ENCODE results near the gene EHBP1.

EHBP1 gene

DNA sequence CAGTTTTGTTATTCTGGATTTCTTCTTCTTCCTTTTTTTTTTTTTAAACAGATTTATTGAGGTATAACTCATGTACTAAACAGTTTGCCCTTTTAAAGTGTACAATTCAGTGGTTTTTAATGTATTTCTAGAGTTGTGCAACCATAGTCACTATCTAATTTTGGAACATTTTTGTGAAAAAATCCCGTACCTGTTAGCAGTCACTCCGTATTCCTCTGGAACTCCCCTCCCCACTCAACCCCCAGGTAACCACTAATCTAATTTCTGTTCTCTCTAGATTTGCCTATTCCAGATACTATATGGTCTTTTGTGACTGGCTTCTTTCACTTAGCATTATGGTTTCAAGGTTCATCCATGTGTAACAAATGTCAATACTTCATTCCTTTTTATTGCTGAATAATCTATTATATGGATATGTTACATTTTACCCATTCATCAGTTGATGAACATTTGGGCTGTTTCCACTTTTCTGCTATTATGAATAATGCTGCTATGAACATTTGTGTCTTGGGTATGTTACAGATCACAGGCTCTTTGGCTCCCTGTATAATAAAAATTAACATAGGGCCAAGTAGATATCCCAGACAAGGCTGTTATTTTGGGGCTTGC, 21.9 kb downstream of the EHBP1 start:
- ChIA-PET CTCF (no interaction called here), POLR2A (no interaction called here)
- no peak overlapping the region for H3K4me3 ChIP-seq (ENCODE audit: low read depth, low read length)
- H3K4me1 ChIP-seq (ENCODE audit: control insufficient read depth, insufficient read depth, low read length), result no peaks in the 10 kb centered on the region; the same call in 1 of the 2 replicates
- H3K36me3 ChIP-seq (ENCODE audit: control insufficient read depth in 2 of 2, insufficient read depth in 1 of 2, low read length in 2 of 2), result no peaks in the 10 kb centered on the region; a peak in 1 of 3 replicates
- no peak overlapping the region for H3K27ac ChIP-seq (ENCODE audit: extremely low read depth, low read depth, low read length)
- H3K9me3 ChIP-seq (ENCODE audit: control insufficient read depth, insufficient read depth, low read depth, low read length), result no peaks in the 10 kb centered on the region; the same call in 1 of the 2 replicates
- TF ChIP-seq, protein P1, sequence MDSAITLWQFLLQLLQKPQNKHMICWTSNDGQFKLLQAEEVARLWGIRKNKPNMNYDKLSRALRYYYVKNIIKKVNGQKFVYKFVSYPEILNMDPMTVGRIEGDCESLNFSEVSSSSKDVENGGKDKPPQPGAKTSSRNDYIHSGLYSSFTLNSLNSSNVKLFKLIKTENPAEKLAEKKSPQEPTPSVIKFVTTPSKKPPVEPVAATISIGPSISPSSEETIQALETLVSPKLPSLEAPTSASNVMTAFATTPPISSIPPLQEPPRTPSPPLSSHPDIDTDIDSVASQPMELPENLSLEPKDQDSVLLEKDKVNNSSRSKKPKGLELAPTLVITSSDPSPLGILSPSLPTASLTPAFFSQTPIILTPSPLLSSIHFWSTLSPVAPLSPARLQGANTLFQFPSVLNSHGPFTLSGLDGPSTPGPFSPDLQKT (IDR thresholded peaks at IDR 0.05; ENCODE audit: borderline replicate concordance, low read depth, low read length), result no peak
- TF ChIP-seq, protein P2, sequence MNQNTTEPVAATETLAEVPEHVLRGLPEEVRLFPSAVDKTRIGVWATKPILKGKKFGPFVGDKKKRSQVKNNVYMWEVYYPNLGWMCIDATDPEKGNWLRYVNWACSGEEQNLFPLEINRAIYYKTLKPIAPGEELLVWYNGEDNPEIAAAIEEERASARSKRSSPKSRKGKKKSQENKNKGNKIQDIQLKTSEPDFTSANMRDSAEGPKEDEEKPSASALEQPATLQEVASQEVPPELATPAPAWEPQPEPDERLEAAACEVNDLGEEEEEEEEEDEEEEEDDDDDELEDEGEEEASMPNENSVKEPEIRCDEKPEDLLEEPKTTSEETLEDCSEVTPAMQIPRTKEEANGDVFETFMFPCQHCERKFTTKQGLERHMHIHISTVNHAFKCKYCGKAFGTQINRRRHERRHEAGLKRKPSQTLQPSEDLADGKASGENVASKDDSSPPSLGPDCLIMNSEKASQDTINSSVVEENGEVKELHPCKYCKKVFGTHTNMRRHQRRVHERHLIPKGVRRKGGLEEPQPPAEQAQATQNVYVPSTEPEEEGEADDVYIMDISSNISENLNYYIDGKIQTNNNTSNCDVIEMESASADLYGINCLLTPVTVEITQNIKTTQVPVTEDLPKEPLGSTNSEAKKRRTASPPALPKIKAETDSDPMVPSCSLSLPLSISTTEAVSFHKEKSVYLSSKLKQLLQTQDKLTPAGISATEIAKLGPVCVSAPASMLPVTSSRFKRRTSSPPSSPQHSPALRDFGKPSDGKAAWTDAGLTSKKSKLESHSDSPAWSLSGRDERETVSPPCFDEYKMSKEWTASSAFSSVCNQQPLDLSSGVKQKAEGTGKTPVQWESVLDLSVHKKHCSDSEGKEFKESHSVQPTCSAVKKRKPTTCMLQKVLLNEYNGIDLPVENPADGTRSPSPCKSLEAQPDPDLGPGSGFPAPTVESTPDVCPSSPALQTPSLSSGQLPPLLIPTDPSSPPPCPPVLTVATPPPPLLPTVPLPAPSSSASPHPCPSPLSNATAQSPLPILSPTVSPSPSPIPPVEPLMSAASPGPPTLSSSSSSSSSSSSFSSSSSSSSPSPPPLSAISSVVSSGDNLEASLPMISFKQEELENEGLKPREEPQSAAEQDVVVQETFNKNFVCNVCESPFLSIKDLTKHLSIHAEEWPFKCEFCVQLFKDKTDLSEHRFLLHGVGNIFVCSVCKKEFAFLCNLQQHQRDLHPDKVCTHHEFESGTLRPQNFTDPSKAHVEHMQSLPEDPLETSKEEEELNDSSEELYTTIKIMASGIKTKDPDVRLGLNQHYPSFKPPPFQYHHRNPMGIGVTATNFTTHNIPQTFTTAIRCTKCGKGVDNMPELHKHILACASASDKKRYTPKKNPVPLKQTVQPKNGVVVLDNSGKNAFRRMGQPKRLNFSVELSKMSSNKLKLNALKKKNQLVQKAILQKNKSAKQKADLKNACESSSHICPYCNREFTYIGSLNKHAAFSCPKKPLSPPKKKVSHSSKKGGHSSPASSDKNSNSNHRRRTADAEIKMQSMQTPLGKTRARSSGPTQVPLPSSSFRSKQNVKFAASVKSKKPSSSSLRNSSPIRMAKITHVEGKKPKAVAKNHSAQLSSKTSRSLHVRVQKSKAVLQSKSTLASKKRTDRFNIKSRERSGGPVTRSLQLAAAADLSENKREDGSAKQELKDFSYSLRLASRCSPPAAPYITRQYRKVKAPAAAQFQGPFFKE (tag by site-specific recombination; IDR thresholded peaks at IDR 0.05; ENCODE audit: borderline replicate concordance), result no peak
- TF ChIP-seq AEBP2 (tag by site-specific recombination; IDR thresholded peaks at IDR 0.05; ENCODE audit: borderline replicate concordance) (no peak), ZNF416 (tag by site-specific recombination; IDR thresholded peaks at IDR 0.05) (no peak), ZBTB17 (tag by site-specific recombination; IDR thresholded peaks at IDR 0.05) (no peak), ZNF549 (tag by site-specific recombination; IDR thresholded peaks at IDR 0.05) (no peak), MYNN (tag by site-specific recombination; IDR thresholded peaks at IDR 0.05; ENCODE audit: borderline replicate concordance) (no peak), ZNF404 (tag by site-specific recombination; IDR thresholded peaks at IDR 0.05) (no peak), ZNF571 (tag by site-specific recombination; IDR thresholded peaks at IDR 0.05) (no peak), ZBTB1 (tag by site-specific recombination; IDR thresholded peaks at IDR 0.05) (no peak)

DNA sequence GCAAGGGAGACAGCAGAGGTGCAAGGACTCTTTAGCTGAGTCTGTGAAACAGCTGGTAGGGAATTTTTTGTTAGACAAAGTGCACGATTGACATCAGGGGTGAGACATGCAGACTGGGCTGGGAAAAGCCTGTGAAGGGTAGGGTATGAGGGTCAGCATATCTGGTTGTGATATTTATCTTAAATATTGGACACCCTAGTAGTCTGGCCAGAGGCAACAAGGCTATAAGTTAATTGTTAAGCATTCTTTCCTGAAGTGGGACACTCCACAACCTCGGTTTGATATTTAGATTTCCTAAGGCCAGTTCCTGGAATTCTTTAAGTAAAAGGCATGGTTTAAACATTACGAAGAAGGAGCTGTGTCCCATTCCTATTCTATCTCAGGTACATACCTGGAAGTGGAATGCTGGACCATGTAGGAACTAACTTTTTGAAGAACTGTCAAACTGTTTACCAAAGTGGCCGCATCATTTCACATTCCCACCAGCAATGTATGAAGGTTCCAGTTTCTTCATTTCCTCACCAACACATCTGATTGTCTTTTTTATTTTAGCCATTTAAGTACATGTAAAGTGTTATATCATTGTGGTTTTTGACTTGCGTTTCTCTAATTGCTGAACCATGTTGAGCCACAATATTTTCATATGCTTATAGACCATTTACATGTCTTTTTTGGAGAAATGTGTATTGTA, 22.5 kb downstream of the EHBP1 start:
- H3K27ac ChIP-seq (ENCODE audit: extremely low read depth, low read depth, low read length), result no peak overlapping the region
- ChIA-PET CTCF (no interaction called here), POLR2A (no interaction called here)
- TF ChIP-seq ZNF324 (tag by site-specific recombination; IDR thresholded peaks at IDR 0.05) (no peak), ZNF664 (tag by site-specific recombination; IDR thresholded peaks at IDR 0.05) (no peak), ZNF521 (tag by site-specific recombination; IDR thresholded peaks at IDR 0.05) (no peak), ZNF394 (tag by site-specific recombination; IDR thresholded peaks at IDR 0.05; ENCODE audit: borderline replicate concordance) (no peak), ZNF221 (tag by site-specific recombination; IDR thresholded peaks at IDR 0.05; ENCODE audit: borderline replicate concordance) (no peak), KLF9 (tag by site-specific recombination; IDR thresholded peaks at IDR 0.05; ENCODE audit: low read depth) (no peak), KLF16 (tag by site-specific recombination; IDR thresholded peaks at IDR 0.05) (no peak), ZNF660 (tag by site-specific recombination; IDR thresholded peaks at IDR 0.05) (no peak)
- H3K36me3 ChIP-seq (ENCODE audit: control insufficient read depth in 2 of 2, insufficient read depth in 1 of 2, low read length in 2 of 2), result no peaks in the 10 kb centered on the region; a peak in 1 of 3 replicates
- no peaks in the 10 kb centered on the region; the same call in 1 of the 2 replicates for H3K9me3 ChIP-seq (ENCODE audit: control insufficient read depth, insufficient read depth, low read depth, low read length)
- no peaks in the 10 kb centered on the region; the same call in 1 of the 2 replicates for H3K4me1 ChIP-seq (ENCODE audit: control insufficient read depth, insufficient read depth, low read length)
- no peak overlapping the region for H3K4me3 ChIP-seq (ENCODE audit: low read depth, low read length)
